ENCODE data around the gene CFAP92. TPM values are rescaled to one million over a fixed set of nuclear protein-coding genes. Genes with fewer than 3 reads are reported as not detected.

The CFAP92 gene
- total and polyA plus RNA-seq, 4 donors, result 1.2 to 4.9 (median 2.7) TPM

DNA sequence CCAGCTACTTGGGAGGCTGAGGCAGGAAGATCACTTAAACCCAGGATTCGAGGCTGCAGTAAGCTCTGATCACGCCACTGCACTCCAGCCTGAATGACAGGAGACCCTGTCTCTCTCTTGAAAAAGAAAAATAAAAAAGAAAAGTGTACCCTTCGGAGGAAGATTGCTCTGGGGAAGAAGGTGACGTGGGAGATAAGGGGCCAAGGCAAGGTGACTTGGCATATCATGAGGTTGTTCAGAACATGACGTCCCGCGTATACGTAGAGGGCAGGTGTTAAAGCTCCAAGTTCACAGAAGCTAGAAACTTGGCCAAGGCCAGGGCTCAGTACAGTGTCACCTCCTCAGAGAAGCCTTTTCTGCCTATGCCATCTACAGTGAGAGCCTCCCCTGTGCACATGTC lies 121.1 kb downstream of the CFAP92 start:
- Histone ChIP-seq H3K4me3 (no peak overlapping the region), H3K27ac (ENCODE audit: low read depth in 1 of 2, low read length in 1 of 2) (no peak overlapping the region), H3K27me3 (ENCODE audit: control insufficient read depth in 3 of 3, insufficient read depth in 3 of 3, low read length in 2 of 3) (no peaks in the 10 kb centered on the region), H3K9ac (ENCODE audit: insufficient read depth in 1 of 2, low read length in 2 of 2) (no peak overlapping the region), H3K36me3 (ENCODE audit: control insufficient read depth in 4 of 4, insufficient read depth in 4 of 4, low read length in 4 of 4) (no peaks in the 10 kb centered on the region), H3K9me3 (ENCODE audit: control insufficient read depth in 4 of 4, insufficient read depth in 3 of 4, low read length in 3 of 4) (peaks cover 0 to 4% (median 0%) of the 10 kb centered on the region in 4 donors), H3K4me1 (ENCODE audit: control insufficient read depth in 5 of 5, insufficient read depth in 5 of 5, low read length in 5 of 5) (peaks cover 0 to 2% (median 0%) of the 10 kb centered on the region in 5 donors)
- TF ChIP-seq, protein P1, sequence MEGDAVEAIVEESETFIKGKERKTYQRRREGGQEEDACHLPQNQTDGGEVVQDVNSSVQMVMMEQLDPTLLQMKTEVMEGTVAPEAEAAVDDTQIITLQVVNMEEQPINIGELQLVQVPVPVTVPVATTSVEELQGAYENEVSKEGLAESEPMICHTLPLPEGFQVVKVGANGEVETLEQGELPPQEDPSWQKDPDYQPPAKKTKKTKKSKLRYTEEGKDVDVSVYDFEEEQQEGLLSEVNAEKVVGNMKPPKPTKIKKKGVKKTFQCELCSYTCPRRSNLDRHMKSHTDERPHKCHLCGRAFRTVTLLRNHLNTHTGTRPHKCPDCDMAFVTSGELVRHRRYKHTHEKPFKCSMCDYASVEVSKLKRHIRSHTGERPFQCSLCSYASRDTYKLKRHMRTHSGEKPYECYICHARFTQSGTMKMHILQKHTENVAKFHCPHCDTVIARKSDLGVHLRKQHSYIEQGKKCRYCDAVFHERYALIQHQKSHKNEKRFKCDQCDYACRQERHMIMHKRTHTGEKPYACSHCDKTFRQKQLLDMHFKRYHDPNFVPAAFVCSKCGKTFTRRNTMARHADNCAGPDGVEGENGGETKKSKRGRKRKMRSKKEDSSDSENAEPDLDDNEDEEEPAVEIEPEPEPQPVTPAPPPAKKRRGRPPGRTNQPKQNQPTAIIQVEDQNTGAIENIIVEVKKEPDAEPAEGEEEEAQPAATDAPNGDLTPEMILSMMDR (IDR thresholded peaks at IDR 0.05; ENCODE audit: control extremely low read depth, extremely low read depth), result no peak
- 91 to 94% methylated on average over 8 of the region's 8 CpGs for WGBS, 2 donors
- DNase-seq (no peak), ATAC-seq (ENCODE audit: insufficient read depth, low FRiP score) (no peak)

DNA sequence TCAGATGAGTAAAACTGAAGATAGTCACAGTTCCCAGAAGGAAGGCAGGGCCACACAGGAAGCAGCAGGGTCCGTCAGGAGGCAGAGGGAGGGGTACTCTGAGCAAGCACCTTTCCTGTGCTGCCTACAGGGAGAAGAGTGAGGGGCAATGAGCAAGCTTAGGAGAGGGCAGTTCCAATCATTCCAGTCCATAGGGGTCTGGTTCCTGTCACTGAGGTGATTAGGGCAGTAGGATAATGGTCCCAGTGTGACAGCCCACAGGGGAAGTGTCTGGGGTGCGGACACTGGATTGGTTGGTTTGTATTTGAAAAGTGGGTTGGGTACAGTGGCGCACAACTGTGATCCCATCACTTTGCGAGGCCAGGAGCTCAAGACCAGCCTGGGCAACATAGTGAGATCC lies 121.6 kb downstream of the CFAP92 start:
- no peak overlapping the region for H3K27ac ChIP-seq (ENCODE audit: low read depth in 1 of 2, low read length in 1 of 2)
- no peaks in the 10 kb centered on the region for H3K4me1 ChIP-seq (ENCODE audit: control insufficient read depth in 5 of 5, insufficient read depth in 5 of 5, low read length in 5 of 5)
- DNase-seq (no peak), ATAC-seq (ENCODE audit: insufficient read depth, low FRiP score) (no peak)
- no peaks in the 10 kb centered on the region for H3K36me3 ChIP-seq (ENCODE audit: control insufficient read depth in 4 of 4, insufficient read depth in 4 of 4, low read length in 4 of 4)
- no peak overlapping the region for H3K4me3 ChIP-seq
- no peaks in the 10 kb centered on the region for H3K27me3 ChIP-seq (ENCODE audit: control insufficient read depth in 3 of 3, insufficient read depth in 3 of 3, low read length in 2 of 3)
- no peak overlapping the region for H3K9ac ChIP-seq (ENCODE audit: insufficient read depth in 1 of 2, low read length in 2 of 2)
- peaks cover 0 to 4% (median 0%) of the 10 kb centered on the region in 4 donors for H3K9me3 ChIP-seq (ENCODE audit: control insufficient read depth in 4 of 4, insufficient read depth in 3 of 4, low read length in 3 of 4)
- TF ChIP-seq, protein P1 (IDR thresholded peaks at IDR 0.05; ENCODE audit: control extremely low read depth, extremely low read depth), result no peak
- 80 to 83% methylated on average over 4 of the region's 4 CpGs for WGBS, 2 donors

DNA sequence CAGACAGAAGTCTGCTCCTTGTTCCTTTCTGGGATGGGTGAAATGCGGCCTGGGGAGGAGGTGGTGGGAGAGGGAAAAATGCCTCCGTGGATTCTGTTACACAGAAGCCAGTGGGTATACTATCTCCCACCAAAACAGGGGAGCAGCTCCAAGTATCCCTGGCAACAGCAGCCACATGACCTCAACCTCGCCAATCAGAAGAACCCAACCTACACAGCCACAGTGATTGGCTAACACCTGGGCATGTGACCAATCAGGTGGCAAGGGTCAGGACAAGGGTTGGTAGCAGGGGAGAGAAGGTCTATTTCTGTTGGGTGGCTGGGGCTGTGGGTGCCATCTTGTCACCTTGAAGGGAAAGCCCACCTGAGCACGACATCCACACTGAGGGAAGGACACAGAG lies 123.5 kb downstream of the CFAP92 start:
- H3K36me3 ChIP-seq (ENCODE audit: control insufficient read depth in 4 of 4, insufficient read depth in 4 of 4, low read length in 4 of 4), result no peaks in the 10 kb centered on the region
- no peak for DNase-seq
- no peak overlapping the region for H3K9ac ChIP-seq (ENCODE audit: insufficient read depth in 1 of 2, low read length in 2 of 2)
- WGBS, 2 donors, result 94 to 96% methylated on average over 4 of the region's 4 CpGs
- no peak overlapping the region for H3K27ac ChIP-seq (ENCODE audit: low read depth in 1 of 2, low read length in 1 of 2)
- no peak for ATAC-seq (ENCODE audit: insufficient read depth, low FRiP score)
- TF ChIP-seq, protein P1 (IDR thresholded peaks at IDR 0.05; ENCODE audit: control extremely low read depth, extremely low read depth), result no peak
- H3K27me3 ChIP-seq (ENCODE audit: control insufficient read depth in 3 of 3, insufficient read depth in 3 of 3, low read length in 2 of 3), result no peaks in the 10 kb centered on the region
- peaks cover 0 to 4% (median 0%) of the 10 kb centered on the region in 4 donors for H3K9me3 ChIP-seq (ENCODE audit: control insufficient read depth in 4 of 4, insufficient read depth in 3 of 4, low read length in 3 of 4)
- no peaks in the 10 kb centered on the region for H3K4me1 ChIP-seq (ENCODE audit: control insufficient read depth in 5 of 5, insufficient read depth in 5 of 5, low read length in 5 of 5)
- H3K4me3 ChIP-seq, result no peak overlapping the region

All from lung (tissue), 12 donors.